ENCODE measurements around the gene TOB2.

Gene TOB2

GRCh38 chr22:41482319-41482935 lies 35.8 kb upstream of the TOB2 start:
- no peak for TF ChIP-seq CTCF (conservative IDR thresholded peaks at IDR 0.05)
- H3K27ac ChIP-seq: no peak overlapping the region

GRCh38 chr22:41481925-41482318 lies 35.3 kb upstream of the TOB2 start:
- no peak for TF ChIP-seq CTCF (conservative IDR thresholded peaks at IDR 0.05)
- no peak overlapping the region for H3K27ac ChIP-seq

- no peak overlapping the region for H3K27ac ChIP-seq
- no peak for TF ChIP-seq CTCF (conservative IDR thresholded peaks at IDR 0.05)
Measured at GRCh38 chr22:41481131-41481830, 34.7 kb upstream of the TOB2 start.

- H3K27ac ChIP-seq: no peak overlapping the region
- TF ChIP-seq CTCF (conservative IDR thresholded peaks at IDR 0.05): no peak
Measured at GRCh38 chr22:41480397-41480735, 33.8 kb upstream of the TOB2 start.

- TF ChIP-seq CTCF (conservative IDR thresholded peaks at IDR 0.05): no peak
- no peak overlapping the region for H3K27ac ChIP-seq
Measured at GRCh38 chr22:41479671-41480396, 33.2 kb upstream of the TOB2 start.

- TF ChIP-seq CTCF (conservative IDR thresholded peaks at IDR 0.05): no peak
- H3K27ac ChIP-seq: no peak overlapping the region
Measured at GRCh38 chr22:41478891-41479521, 32.4 kb upstream of the TOB2 start.

- no peak overlapping the region for H3K27ac ChIP-seq
Measured at GRCh38 chr22:41478473-41478872, 31.9 kb upstream of the TOB2 start.

More at GRCh38 chr22:41478473-41478872, 31.9 kb upstream of the TOB2 start:
- TF ChIP-seq CTCF (conservative IDR thresholded peaks at IDR 0.05): no peak
